Activated gamma-delta T cell treated with Interleukin-2 at 50 U/mL for 16 hours (primary cell): ENCODE data around the gene HOXC10.

Source experiments
- DNase-seq: peaks from one replicate; pipeline ENCODE4 v3.0.0-alpha.2; 2020

The HOXC10 gene

GRCh38 chr12:53965281-53966084, 19.5 kb upstream of the HOXC10 start:
- no peak for DNase-seq

GRCh38 chr12:53966085-53966384, 18.9 kb upstream of the HOXC10 start:
- DNase-seq = no peak

GRCh38 chr12:53966385-53967133, 18.4 kb upstream of the HOXC10 start:
- no peak for DNase-seq

- DNase-seq = no peak
Observed at GRCh38 chr12:53967421-53967925, 17.5 kb upstream of the HOXC10 start.

GRCh38 chr12:53968214-53969127, 16.5 kb upstream of the HOXC10 start:
- no peak for DNase-seq

- no peak for DNase-seq
Observed at GRCh38 chr12:53969588-53970259, 15.2 kb upstream of the HOXC10 start.

GRCh38 chr12:53970451-53970850, 14.5 kb upstream of the HOXC10 start:
- DNase-seq = no peak

GRCh38 chr12:53971129-53971528, 13.8 kb upstream of the HOXC10 start:
- DNase-seq = no peak

- no peak for DNase-seq
Observed at GRCh38 chr12:53971686-53972085, 13.3 kb upstream of the HOXC10 start.

- DNase-seq = no peak
Observed at GRCh38 chr12:53972152-53972702, 12.7 kb upstream of the HOXC10 start.

- DNase-seq = no peak
Observed at GRCh38 chr12:53972722-53973235, 12.2 kb upstream of the HOXC10 start, which contains the start of gene HOXC11. HOXC11 (plus strand) TSS chr12:53973126; CDS start chr12:53973242, 116 bp downstream.

GRCh38 chr12:53973236-53974042, 11.5 kb upstream of the HOXC10 start:
- no peak for DNase-seq

- DNase-seq = peak; percentile 20
Observed at GRCh38 chr12:53974084-53975063, 10.6 kb upstream of the HOXC10 start, which contains the start of gene HOTAIR. HOTAIR (minus strand) TSS chr12:53974954.

- DNase-seq = no peak
Observed at GRCh38 chr12:53975064-53975471, 9.9 kb upstream of the HOXC10 start.

- no peak for DNase-seq
Observed at GRCh38 chr12:53975479-53976152, 9.3 kb upstream of the HOXC10 start.

GRCh38 chr12:53976172-53976822, 8.6 kb upstream of the HOXC10 start:
- no peak for DNase-seq

- no peak for DNase-seq
Observed at GRCh38 chr12:53976823-53977595, 7.9 kb upstream of the HOXC10 start.
